ENCODE data around the gene PDE2A. TPM values are rescaled to one million over a fixed set of nuclear protein-coding genes. Genes with fewer than 3 reads are reported as not detected.

The PDE2A gene
- polyA plus RNA-seq, 2 of the 4 experiments (the other 2 are of a cell fraction): 0.62 to 1.5 TPM

DNA sequence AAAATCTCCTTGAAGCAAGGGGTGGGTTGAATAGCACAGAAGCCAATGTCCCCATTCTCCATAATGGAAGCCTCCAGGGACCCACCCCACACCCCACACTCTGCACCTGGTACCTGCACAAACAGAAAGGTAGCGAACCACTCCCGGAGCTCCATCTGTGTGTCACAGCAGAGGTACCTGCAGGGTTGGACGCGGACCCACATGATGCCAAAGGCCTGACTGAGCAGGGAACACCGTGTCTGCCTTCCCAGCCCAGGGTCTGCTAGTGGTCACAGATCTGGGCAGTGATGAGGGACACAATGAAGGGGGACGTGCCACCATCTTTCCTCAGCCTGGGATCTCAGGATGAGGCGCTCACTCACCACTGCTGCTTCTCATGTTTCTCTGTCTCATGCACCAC lies 13.1 kb upstream of the PDE2A start:
- ATAC-seq: no peak
- H3K4me2 ChIP-seq: no peak overlapping the region
- TF ChIP-seq KDM1A (IDR thresholded peaks at IDR 0.05; ENCODE audit: low read depth) (no peak), FOXS1 (CRISPR knock-in tag; IDR thresholded peaks at IDR 0.05) (no peak), TP53 (CRISPR knock-in tag; IDR thresholded peaks at IDR 0.05) (no peak), ZNF302 (CRISPR knock-in tag; IDR thresholded peaks at IDR 0.05) (no peak), CBX8 (IDR thresholded peaks at IDR 0.05) (no peak)
- TF ChIP-seq, protein P1, sequence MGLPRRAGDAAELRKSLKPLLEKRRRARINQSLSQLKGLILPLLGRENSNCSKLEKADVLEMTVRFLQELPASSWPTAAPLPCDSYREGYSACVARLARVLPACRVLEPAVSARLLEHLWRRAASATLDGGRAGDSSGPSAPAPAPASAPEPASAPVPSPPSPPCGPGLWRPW (IDR thresholded peaks at IDR 0.05): no peak
- TF ChIP-seq, protein P2, sequence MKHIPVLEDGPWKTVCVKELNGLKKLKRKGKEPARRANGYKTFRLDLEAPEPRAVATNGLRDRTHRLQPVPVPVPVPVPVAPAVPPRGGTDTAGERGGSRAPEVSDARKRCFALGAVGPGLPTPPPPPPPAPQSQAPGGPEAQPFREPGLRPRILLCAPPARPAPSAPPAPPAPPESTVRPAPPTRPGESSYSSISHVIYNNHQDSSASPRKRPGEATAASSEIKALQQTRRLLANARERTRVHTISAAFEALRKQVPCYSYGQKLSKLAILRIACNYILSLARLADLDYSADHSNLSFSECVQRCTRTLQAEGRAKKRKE (CRISPR knock-in tag; IDR thresholded peaks at IDR 0.05; ENCODE audit: low read depth): no peak
- no peak for FAIRE-seq
- H3K4me3 ChIP-seq: no peak overlapping the region
- ChIA-PET POLR2A (no interaction called here), CTCF (interaction anchor here (10.1 kb wide), 1 partner anchor 87 kb away, joined by 104 read pairs; no protein-coding TSS in a partner anchor)
- no peaks in the 10 kb centered on the region for H3K9me3 ChIP-seq
- H3K27ac ChIP-seq: no peak overlapping the region
- no peak for DNase-seq (ENCODE audit: low read depth in 1 of 2, low spot score in 1 of 2)
- 95% methylated on average over 7 of the region's 7 CpGs for WGBS (ENCODE audit: missing lambda C conversion rate)
- H3K4me1 ChIP-seq: peaks cover 9% of the 10 kb centered on the region; the same call in 2 of the 3 replicates

DNA sequence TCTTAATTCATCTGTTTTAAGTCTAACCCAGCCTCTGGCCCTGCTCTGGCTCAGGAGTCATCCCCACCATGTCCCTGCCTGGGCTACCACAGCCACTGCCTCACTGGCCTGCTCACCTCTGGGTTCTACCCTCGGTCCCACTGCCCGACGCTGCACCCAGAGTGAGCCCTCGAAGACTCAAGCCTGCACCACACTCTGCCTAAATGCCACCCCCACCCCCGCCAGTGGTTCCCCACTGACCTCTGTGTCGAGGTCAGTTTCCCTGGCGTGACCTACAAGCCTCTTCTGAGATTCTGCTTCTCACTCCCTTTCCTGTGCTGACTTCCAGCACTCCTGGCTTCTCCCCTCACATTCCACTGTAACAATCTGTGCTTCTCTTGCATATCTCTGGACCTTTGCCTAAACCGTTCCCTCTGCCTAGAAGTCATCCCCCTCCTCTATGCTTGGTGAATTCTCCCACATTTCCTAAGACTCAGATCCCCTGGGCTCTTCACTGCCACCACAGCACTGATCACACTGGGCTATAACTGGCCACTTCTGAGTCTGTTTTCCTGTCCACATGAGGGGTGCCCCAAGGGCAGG lies 12.5 kb upstream of the PDE2A start:
- POLR2A ChIA-PET: no interaction called here
- H3K4me1 ChIP-seq: peaks cover 9% of the 10 kb centered on the region; the same call in 2 of the 3 replicates
- H3K4me3 ChIP-seq: no peak overlapping the region
- DNase-seq (ENCODE audit: low read depth in 1 of 2, low spot score in 1 of 2) (no peak), FAIRE-seq (no peak), ATAC-seq (no peak)
- CTCF ChIA-PET: interaction anchor here (0.9 to 12.5 kb wide), 6 partner anchors 13 to 97 kb away, joined by 3 to 293 read pairs (median 72); partner anchors contain the start of gene PDE2A
- H3K4me2 ChIP-seq: no peak overlapping the region
- no peaks in the 10 kb centered on the region for H3K9me3 ChIP-seq
- 83% methylated on average over 7 of the region's 8 CpGs for WGBS (ENCODE audit: missing lambda C conversion rate)
- no peak for TF ChIP-seq HEYL (CRISPR knock-in tag; IDR thresholded peaks at IDR 0.05)
- TF ChIP-seq JUNB (IDR thresholded peaks at IDR 0.05): no peak
- H3K27ac ChIP-seq: no peak overlapping the region

DNA sequence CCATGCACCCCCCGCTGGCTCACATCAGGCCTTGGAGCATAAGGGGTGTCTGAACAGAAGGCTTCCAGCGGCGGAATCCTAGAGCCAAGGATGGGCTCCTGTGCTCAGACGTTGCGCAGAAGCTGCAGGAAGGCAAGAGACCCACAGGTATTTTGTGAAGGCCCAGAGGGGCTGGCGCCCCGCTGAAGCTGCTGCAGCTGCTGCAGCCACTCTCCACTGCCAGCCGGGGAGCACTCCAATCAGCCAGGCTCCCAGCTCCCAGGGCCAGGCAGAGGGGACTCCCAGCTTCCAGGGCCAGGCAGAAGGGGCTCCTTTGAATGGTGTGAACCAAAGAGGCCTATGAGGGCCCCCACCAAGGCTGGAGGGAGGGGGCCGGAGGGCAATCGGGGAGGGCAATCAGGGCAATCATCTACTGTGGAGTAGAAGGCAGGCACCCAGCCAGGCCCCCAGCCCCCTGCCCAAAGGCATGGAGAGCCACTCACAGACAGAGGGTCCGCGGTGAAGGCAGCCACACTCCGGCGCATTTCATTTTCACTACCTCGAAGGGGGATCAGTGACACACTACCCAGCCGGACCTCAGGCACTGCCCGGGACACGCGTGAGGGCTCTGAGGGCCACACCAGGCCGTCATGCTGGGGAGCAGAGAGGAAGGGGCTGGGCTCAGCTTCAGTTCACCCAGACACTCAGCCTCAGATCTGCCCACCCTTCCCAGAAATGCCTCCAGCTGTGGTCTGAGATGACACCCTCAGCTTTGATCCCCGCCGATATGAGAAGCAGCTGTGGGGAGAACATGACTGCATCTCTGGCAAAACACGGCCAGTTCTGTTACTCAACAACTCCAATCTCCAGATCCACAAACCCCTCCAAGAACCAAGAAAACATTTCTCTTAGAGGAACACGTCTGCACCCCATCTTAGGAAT lies 11.6 kb upstream of the PDE2A start:
- DNase-seq (ENCODE audit: low read depth in 1 of 2, low spot score in 1 of 2) (no peak), ATAC-seq (no peak), FAIRE-seq (no peak)
- TF ChIP-seq, protein P3, sequence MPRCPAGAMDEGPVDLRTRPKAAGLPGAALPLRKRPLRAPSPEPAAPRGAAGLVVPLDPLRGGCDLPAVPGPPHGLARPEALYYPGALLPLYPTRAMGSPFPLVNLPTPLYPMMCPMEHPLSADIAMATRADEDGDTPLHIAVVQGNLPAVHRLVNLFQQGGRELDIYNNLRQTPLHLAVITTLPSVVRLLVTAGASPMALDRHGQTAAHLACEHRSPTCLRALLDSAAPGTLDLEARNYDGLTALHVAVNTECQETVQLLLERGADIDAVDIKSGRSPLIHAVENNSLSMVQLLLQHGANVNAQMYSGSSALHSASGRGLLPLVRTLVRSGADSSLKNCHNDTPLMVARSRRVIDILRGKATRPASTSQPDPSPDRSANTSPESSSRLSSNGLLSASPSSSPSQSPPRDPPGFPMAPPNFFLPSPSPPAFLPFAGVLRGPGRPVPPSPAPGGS (IDR thresholded peaks at IDR 0.05): no peak
- TF ChIP-seq, protein P4, sequence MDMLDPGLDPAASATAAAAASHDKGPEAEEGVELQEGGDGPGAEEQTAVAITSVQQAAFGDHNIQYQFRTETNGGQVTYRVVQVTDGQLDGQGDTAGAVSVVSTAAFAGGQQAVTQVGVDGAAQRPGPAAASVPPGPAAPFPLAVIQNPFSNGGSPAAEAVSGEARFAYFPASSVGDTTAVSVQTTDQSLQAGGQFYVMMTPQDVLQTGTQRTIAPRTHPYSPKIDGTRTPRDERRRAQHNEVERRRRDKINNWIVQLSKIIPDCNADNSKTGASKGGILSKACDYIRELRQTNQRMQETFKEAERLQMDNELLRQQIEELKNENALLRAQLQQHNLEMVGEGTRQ (IDR thresholded peaks at IDR 0.05): no peak
- TF ChIP-seq RCOR1 (IDR thresholded peaks at IDR 0.05; ENCODE audit: low read depth, low read length): no peak
- ChIA-PET POLR2A (no interaction called here), CTCF (interaction anchor here (0.9 to 12.5 kb wide), 17 partner anchors 14 to 557 kb away, joined by 3 to 293 read pairs (median 22); partner anchors contain the start of gene PDE2A)
- Histone ChIP-seq H3K9me3 (no peaks in the 10 kb centered on the region), H3K4me1 (peaks cover 9% of the 10 kb centered on the region; the same call in 2 of the 3 replicates), H3K4me3 (no peak overlapping the region), H3K4me2 (no peak overlapping the region), H3K27ac (no peak overlapping the region)
- 89% methylated on average over 18 of the region's 24 CpGs for WGBS (ENCODE audit: missing lambda C conversion rate)

DNA sequence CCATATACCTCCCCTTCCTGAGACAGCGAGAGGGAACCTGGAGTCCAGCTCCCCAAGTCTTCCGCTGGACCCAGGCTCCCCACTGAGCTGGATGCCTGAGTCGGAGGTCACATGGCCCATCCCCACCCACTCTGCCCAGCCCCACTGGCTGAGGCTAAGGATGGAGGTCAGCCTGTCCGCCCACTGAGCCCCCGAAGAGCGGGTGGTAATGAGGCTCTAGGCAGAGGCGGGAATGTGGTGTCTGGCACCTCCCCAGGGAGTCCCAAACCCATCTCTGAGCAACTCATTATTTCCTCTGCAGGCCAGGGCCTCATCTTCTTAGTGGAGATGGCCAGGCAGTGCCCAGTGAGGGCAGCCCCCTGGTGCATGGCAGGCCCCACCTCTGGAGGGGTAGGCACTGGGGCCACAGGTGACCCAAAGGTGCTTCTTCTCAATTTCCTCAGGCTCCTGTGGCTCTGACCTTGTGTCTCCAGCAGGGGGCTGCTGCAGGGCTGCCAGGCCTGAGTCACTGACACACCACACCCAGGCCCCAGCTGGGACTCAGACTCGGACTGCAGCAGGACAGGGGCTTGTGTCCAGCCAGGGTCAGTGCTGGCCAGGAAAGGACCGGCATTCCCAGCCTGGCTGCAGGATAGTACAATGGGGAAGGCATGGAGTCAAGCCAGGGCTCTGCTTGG lies 10.2 kb upstream of the PDE2A start:
- Histone ChIP-seq H3K4me1 (peaks cover 9% of the 10 kb centered on the region; the same call in 2 of the 3 replicates), H3K9me3 (no peaks in the 10 kb centered on the region), H3K27ac (0 out of 6 replicates have a peak overlapping the region, but pooled peaks of 1 of the 2 experiments have one; percentile 11), H3K4me3 (no peak overlapping the region), H3K4me2 (no peak overlapping the region)
- 34% methylated on average over 9 of the region's 9 CpGs for WGBS (ENCODE audit: missing lambda C conversion rate)
- FAIRE-seq (no peak), DNase-seq (ENCODE audit: low read depth in 1 of 2, low spot score in 1 of 2) (peak; percentile 76 to 97), ATAC-seq (peak; percentile 81 to 93)
- TF ChIP-seq, protein P5, sequence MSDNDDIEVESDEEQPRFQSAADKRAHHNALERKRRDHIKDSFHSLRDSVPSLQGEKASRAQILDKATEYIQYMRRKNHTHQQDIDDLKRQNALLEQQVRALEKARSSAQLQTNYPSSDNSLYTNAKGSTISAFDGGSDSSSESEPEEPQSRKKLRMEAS (IDR thresholded peaks at IDR 0.05): 0 out of 2 replicates have a peak, but pooled peaks have one; percentile 30
- TF ChIP-seq FOSL2 (IDR thresholded peaks at IDR 0.05) (no peak), FOSL2 (CRISPR knock-in tag; IDR thresholded peaks at IDR 0.05) (peak; percentile 77), SMC3 (IDR thresholded peaks at IDR 0.05) (peak; percentile 63), RAD21 (conservative IDR thresholded peaks at IDR 0.05 in 1 of 2, IDR thresholded peaks at IDR 0.05 in 1 of 2) (peak; percentile 48 to 50), RFX5 (IDR thresholded peaks at IDR 0.05) (no peak)
- TF ChIP-seq, protein P6, sequence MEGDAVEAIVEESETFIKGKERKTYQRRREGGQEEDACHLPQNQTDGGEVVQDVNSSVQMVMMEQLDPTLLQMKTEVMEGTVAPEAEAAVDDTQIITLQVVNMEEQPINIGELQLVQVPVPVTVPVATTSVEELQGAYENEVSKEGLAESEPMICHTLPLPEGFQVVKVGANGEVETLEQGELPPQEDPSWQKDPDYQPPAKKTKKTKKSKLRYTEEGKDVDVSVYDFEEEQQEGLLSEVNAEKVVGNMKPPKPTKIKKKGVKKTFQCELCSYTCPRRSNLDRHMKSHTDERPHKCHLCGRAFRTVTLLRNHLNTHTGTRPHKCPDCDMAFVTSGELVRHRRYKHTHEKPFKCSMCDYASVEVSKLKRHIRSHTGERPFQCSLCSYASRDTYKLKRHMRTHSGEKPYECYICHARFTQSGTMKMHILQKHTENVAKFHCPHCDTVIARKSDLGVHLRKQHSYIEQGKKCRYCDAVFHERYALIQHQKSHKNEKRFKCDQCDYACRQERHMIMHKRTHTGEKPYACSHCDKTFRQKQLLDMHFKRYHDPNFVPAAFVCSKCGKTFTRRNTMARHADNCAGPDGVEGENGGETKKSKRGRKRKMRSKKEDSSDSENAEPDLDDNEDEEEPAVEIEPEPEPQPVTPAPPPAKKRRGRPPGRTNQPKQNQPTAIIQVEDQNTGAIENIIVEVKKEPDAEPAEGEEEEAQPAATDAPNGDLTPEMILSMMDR (IDR thresholded peaks at IDR 0.05): peak; percentile 59
- ChIA-PET CTCF (interaction anchor here (0.6 to 12.5 kb wide), 67 partner anchors 8 to 1425 kb away, joined by 3 to 293 read pairs (median 4); partner anchors contain the start of gene PDE2A), POLR2A (no interaction called here)

Data from A549 (cell line).